Transverse colon (tissue), 4 donors: ENCODE results near the gene SLC25A41. TPM values are rescaled to one million over a fixed set of nuclear protein-coding genes. Genes with fewer than 3 reads are reported as not detected.
A peak's percentile ranks its signal among the peaks of the same experiment; 100 is the strongest.

Source experiments
- DNase-seq: peaks from one replicate; pipeline ENCODE4 v3.0.0-alpha.2; 2019
- H3K27ac ChIP-seq, 4 donors: fragments of 200-600 bp; sonication (generic); 2 replicates each; pipeline ENCODE4 v1.5.1; 2016 to 2018; ENCODE audit warnings: inconsistent platforms in 4 of 4
- H3K27me3 ChIP-seq: fragments of 200-600 bp; sonication (generic); 2 replicates; pipeline ENCODE4 v1.5.1; 2017; ENCODE audit warnings: inconsistent platforms
- H3K36me3 ChIP-seq, 4 donors: fragments of 200-600 bp; sonication (generic); 2 replicates each; pipeline ENCODE4 v1.5.1; 2017 to 2019; ENCODE audit warnings: inconsistent platforms in 4 of 4
- H3K4me1 ChIP-seq, 4 donors: fragments of 200-600 bp; sonication (generic); 2 replicates each; pipeline ENCODE4 v1.5.1; 2017 to 2020; ENCODE audit warnings: inconsistent platforms in 4 of 4
- H3K4me3 ChIP-seq, 4 donors: fragments of 200-600 bp; sonication (generic); 1 replicate in 1 of 4; 2 replicates in 3 of 4; pipeline versions ENCODE4 v1.5.1 to v1.6.1; 2017 to 2019; ENCODE audit warnings: inconsistent platforms in 4 of 4
- H3K9me3 ChIP-seq, 2 donors: fragments of 200-600 bp; sonication (generic); 2 replicates each; pipeline ENCODE4 v1.5.1; 2017 to 2019; ENCODE audit warnings: inconsistent platforms in 2 of 2
- EP300 ChIP-seq: sonication (generic); formaldehyde crosslinking; IDR thresholded peaks from one replicate; pipeline ENCODE4 v1.6.1; 2017; ENCODE audit warnings: antibody characterized with exemption, low read depth
- POLR2A ChIP-seq: fragments of 450-650 bp; IDR thresholded peaks from one replicate; pipeline ENCODE4 v1.6.1; 2016; ENCODE audit warnings: antibody characterized with exemption, mild to moderate bottlenecking, moderate library complexity
- POLR2AphosphoS5 ChIP-seq, 3 donors: sonication (generic); formaldehyde crosslinking; IDR thresholded peaks; one replicate each; pipeline ENCODE4 v1.6.1; 2016; ENCODE audit warnings: antibody characterized with exemption in 3 of 3
- WGBS, 2 donors: methylation state at CpG; one replicate each; pipeline ENCODE4 v1.1.5; 2018; ENCODE audit warnings: low coverage in 1 of 2; 5-methylcytosine and 5-hydroxymethylcytosine counted together
- in situ Hi-C, 4 donors: fragments of 200-750 bp; cut with MboI; loops; one replicate each; pipeline versions ENCODE4 v1.15.0 to v1.15.1; 2017; ENCODE audit warnings: low sequenced_read_pairs in 3 of 4, low pct_ligation_motif_present in 1 of 4, low pct_unique_long_range_greater_than_20kb in 1 of 4
- intact Hi-C: fragments of 100-400 bp; cut with DNase I; formaldehyde crosslinking; loops from one replicate; pipeline ENCODE4 v1.15.1; 2023; ENCODE audit warnings: low total_unique reads
- total RNA-seq, 4 donors: library from RNA; depleted of rRNA; stranded (reverse); fragments of >200 nt; gene quantifications; one replicate each; pipeline ENCODE4 v1.1.0, GENCODE V29; 2016
- TF ChIP-seq, protein P1 (sequence below), 5 experiments: fragments of 200-600 bp in 3 of 5; fragments of 450-650 bp in 2 of 5; sonication (generic) in 3 of 5; IDR thresholded peaks; 1 replicate in 2 of 5; 2 replicates in 3 of 5; pipeline ENCODE4 v1.5.1; 2016 to 2017; ENCODE audit warnings: antibody characterized with exemption in 5 of 5, inconsistent platforms in 3 of 5, mild to moderate bottlenecking in 2 of 5, moderate library complexity in 1 of 5

SLC25A41 gene
- total RNA-seq: under 1 TPM in 1 of 4 donors, not detected in 3; 0.32 TPM

- Histone ChIP-seq H3K4me1 (no peaks in the 10 kb centered on the region), H3K9me3 (no peaks in the 10 kb centered on the region), H3K27me3 (no peaks in the 10 kb centered on the region), H3K36me3 (no peaks in the 10 kb centered on the region), H3K4me3 (no peak within 1 kb of the TSS), H3K27ac (no peak within 1 kb of the TSS)
- DNase-seq: no peak
- intact Hi-C loops: no loop called here
- in situ Hi-C loops: no loop called here
- TF ChIP-seq POLR2A (no peak), EP300 (no peak), POLR2AphosphoS5 (IDR thresholded peaks at IDR 0.05) (no peak)
- TF ChIP-seq, protein P1, sequence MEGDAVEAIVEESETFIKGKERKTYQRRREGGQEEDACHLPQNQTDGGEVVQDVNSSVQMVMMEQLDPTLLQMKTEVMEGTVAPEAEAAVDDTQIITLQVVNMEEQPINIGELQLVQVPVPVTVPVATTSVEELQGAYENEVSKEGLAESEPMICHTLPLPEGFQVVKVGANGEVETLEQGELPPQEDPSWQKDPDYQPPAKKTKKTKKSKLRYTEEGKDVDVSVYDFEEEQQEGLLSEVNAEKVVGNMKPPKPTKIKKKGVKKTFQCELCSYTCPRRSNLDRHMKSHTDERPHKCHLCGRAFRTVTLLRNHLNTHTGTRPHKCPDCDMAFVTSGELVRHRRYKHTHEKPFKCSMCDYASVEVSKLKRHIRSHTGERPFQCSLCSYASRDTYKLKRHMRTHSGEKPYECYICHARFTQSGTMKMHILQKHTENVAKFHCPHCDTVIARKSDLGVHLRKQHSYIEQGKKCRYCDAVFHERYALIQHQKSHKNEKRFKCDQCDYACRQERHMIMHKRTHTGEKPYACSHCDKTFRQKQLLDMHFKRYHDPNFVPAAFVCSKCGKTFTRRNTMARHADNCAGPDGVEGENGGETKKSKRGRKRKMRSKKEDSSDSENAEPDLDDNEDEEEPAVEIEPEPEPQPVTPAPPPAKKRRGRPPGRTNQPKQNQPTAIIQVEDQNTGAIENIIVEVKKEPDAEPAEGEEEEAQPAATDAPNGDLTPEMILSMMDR (IDR thresholded peaks at IDR 0.05): no peak
- WGBS, 2 donors: 92% methylated on average over 10 of the region's 10 CpGs; no CpG with 5 or more reads in 1 of the 2 donors
These were observed at the start of gene SLC25A41 for GRCh38 chr19:6433663-6434062. Gene SLC25A41, minus strand, starts transcription at chr19:6433763. Its CDS starts 70 bp downstream, at chr19:6433693.

DNA sequence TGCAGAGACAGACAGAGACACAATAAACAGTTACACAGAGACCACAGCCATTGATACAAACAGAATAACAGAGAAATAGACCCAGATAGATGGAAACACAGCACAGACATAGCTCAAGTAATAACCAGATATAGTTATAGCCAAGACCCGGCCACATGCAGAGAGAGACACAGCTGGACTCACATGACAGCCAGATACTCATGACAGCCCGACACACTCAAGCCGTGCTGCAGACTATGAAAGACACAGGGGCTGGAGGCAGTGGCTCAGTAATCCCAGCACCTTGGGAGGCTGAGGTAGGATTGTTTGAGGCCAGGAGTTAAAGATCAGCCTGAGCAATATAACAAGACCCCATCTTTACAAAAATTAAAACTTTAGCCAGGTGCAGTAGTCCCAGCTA lies 49.7 kb upstream of the SLC25A41 start:
- in situ Hi-C loops: no loop called here

DNA sequence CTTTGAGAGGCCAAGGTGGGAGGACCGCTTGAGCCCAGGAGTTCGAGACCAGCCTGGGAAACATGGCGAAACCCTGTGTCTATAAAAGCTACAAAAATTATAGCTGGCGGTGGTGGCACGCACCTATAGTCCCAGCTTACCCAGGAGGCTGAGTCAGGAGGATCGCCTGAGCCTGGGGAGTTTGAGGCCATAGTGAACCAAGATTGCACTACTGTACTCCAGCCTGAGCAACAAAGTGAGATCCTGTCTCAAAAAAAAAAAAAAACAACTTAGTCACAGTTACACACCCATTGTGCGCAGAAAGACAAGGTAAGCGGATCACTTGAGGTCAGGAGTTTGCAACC lies 48.8 kb upstream of the SLC25A41 start:
- Histone ChIP-seq H3K4me1 (peaks cover 0 to 3% (median 0%) of the 10 kb centered on the region in 4 donors), H3K36me3 (no peaks in the 10 kb centered on the region), H3K4me3 (no peak overlapping the region), H3K27ac (peak overlapping the region in 3 of 4 donors; percentile 57 to 64 (median 62)), H3K27me3 (no peaks in the 10 kb centered on the region), H3K9me3 (no peaks in the 10 kb centered on the region)
- intact Hi-C loops: no loop called here
- 88 to 90% methylated on average over 5 to 8 of the region's 8 CpGs for WGBS, 2 donors
- in situ Hi-C loops: no loop called here
- TF ChIP-seq POLR2A: no peak
- TF ChIP-seq, protein P1 (IDR thresholded peaks at IDR 0.05): no peak
- TF ChIP-seq EP300: no peak
- no peak for DNase-seq

More for the DNA sequence above, 49.7 kb upstream of the SLC25A41 start:
- H3K9me3 ChIP-seq: no peaks in the 10 kb centered on the region
- peaks cover 0 to 3% (median 0%) of the 10 kb centered on the region in 4 donors for H3K4me1 ChIP-seq
- intact Hi-C loops: no loop called here
- no peak for TF ChIP-seq EP300
- TF ChIP-seq POLR2A: no peak
- no peak for TF ChIP-seq POLR2AphosphoS5 (IDR thresholded peaks at IDR 0.05)
- TF ChIP-seq, protein P1 (IDR thresholded peaks at IDR 0.05): no peak
- WGBS, 2 donors: 20 to 59% methylated on average over 2 to 3 of the region's 3 CpGs
- H3K4me3 ChIP-seq: no peak overlapping the region
- no peaks in the 10 kb centered on the region for H3K27me3 ChIP-seq
- no peak for DNase-seq
- H3K36me3 ChIP-seq: no peaks in the 10 kb centered on the region
- H3K27ac ChIP-seq: no peak overlapping the region

DNA sequence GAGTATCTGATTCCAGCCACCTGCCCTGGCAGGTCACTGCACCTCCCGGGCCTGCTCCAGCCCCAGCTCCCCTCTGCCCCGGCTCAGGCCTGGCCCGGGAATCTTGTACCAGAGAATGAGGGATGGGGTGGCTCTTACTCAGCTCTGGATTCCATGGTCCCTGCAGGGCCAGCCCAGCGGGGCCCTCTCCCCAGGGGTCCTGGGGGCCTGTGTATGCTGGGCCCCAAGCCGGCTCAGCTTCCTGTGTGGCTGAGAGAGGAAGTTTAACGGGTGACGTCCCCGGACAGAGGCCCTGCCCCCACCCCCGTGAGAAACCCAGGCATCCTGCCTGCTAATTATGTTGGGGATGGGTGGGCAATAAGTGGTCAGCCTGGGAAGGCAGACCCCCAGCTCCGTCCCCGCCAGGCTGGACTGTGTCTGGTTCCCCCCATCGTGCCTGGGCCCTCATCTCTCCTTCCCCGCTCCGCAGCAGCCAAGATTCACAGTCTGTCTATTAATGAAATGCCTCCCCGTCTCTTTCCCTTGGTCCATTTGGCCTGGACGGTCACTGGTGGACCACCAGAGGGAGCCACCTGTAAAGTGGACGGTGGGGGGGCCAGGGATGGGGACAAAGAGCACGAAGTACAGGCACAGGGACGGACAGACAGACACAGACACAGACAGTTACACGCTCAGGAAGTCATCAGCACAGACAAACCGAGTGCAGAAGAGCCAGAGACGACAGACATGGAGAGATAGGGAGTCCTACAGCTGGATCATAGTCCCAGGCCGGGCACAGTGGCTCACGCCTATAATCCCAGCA lies 48.2 kb upstream of the SLC25A41 start, which contains the start of gene DENND1C:
DENND1C (minus strand) TSS at position 247 of the 802 bp plus-strand sequence; CDS start at position 155, 92 bp downstream.
- intact Hi-C loops: no loop called here
- peaks cover 1 to 3% (median 3%) of the 10 kb centered on the region in 4 donors for H3K4me1 ChIP-seq
- peaks cover 4% of the 10 kb centered on the region for H3K27me3 ChIP-seq
- H3K27ac ChIP-seq: peak within 1 kb of the TSS; percentile 11 to 64 (median 60)
- no peaks in the 10 kb centered on the region for H3K9me3 ChIP-seq
- in situ Hi-C loops: no loop called here
- TF ChIP-seq EP300 (no peak), POLR2AphosphoS5 (IDR thresholded peaks at IDR 0.05) (no peak), POLR2A (peak; percentile 42)
- TF ChIP-seq, protein P1 (IDR thresholded peaks at IDR 0.05): peak in 4 of 5 experiments; percentile 21 to 28 (median 25)
- H3K36me3 ChIP-seq: no peaks in the 10 kb centered on the region
- DNase-seq: peak; percentile 66
- WGBS, 2 donors: 19 to 35% methylated on average over 4 to 22 of the region's 24 CpGs
- peak within 1 kb of the TSS in 3 of 4 donors; percentile 23 to 44 (median 25) for H3K4me3 ChIP-seq
